Gastrocnemius medialis (tissue), 4 donors: ENCODE measurements around the gene NKD2.

ENCODE experiments used
- CTCF ChIP-seq, 5 experiments: fragments of 450-650 bp in 3 of 5; fragments of 200-600 bp in 2 of 5; sonication (generic) in 2 of 5; IDR thresholded peaks in 4 of 5; conservative IDR thresholded peaks in 1 of 5; 1 replicate in 4 of 5; 2 replicates in 1 of 5; pipeline ENCODE4 v1.5.1; 2016 to 2019; ENCODE audit warnings: antibody characterized with exemption in 5 of 5, mild to moderate bottlenecking in 3 of 5, moderate library complexity in 3 of 5
- POLR2A ChIP-seq, 2 donors: fragments of 450-650 bp; IDR thresholded peaks; one replicate each; pipeline ENCODE4 v1.6.1; 2017; ENCODE audit warnings: antibody characterized with exemption in 2 of 2, mild to moderate bottlenecking in 2 of 2, moderate library complexity in 2 of 2

DNA sequence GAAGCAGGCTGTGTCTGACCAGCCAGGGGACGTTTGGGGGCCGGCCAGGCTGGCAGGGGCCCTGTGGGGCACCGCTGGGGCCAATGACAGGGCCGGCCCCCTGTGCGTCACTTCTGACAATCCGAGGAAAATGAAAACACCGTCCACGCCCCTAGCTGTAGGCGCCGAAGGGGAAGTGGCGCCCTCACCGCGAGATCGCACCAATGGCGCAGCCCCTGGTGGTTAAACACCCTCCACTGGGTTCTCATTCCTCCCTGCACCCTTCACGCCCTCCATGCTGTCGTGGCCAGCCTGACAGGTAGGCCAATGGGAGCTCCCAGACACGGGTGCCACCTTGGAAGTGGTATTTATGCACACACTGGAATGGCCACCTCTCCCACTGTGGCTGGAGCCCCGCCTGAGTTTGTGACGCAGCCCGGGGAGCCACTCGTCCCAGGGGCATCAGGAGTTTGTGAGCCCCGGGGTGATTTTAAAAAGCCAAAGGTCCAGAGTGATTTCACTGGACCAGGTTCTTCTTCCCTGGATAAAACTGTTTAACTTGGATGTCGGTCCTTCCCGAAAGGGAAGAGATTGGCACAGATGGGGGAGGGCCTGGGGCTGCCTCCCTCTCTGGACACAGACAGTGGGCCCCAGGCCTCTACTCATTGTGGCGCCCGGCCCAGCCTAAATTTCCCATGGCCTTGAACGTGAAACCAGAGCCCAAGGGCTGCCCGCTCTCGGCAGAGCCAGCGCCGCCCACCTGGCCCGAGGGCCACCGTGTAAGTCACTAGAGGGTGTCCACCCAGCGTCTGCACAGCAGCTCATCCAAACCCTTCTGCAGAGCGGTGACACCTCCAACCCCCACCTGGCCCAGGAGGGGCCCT lies 49.7 kb downstream of the NKD2 start:
- TF ChIP-seq CTCF (IDR thresholded peaks at IDR 0.05 in 4 of 5, conservative IDR thresholded peaks at IDR 0.05 in 1 of 5) (no peak), POLR2A (IDR thresholded peaks at IDR 0.05) (no peak)
